Sigmoid colon (tissue), 3 donors: ENCODE measurements around the gene SAFB.

Source experiments
- CTCF ChIP-seq, 4 experiments: fragments of 450-650 bp in 3 of 4; fragments of 200-600 bp in 1 of 4; IDR thresholded peaks; one replicate each; pipeline ENCODE4 v1.5.1; 2016 to 2019; ENCODE audit warnings: antibody characterized with exemption in 4 of 4, mild to moderate bottlenecking in 3 of 4, moderate library complexity in 2 of 4
- POLR2A ChIP-seq, 2 donors: fragments of 450-650 bp; IDR thresholded peaks; one replicate each; pipeline ENCODE4 v1.6.1; 2016; ENCODE audit warnings: antibody characterized with exemption in 2 of 2, mild to moderate bottlenecking in 2 of 2, moderate library complexity in 2 of 2

- TF ChIP-seq POLR2A (IDR thresholded peaks at IDR 0.05) (no peak), CTCF (IDR thresholded peaks at IDR 0.05) (no peak)
These were observed 91.9 kb downstream of the SAFB start for GRCh38 chr19:5714816-5715215.
